Activated naive CD8-positive, alpha-beta T cell treated with anti-CD3 and anti-CD28 coated beads for 36 hours (primary cell): ENCODE data around the gene LHX4. TPM values are rescaled to one million over a fixed set of nuclear protein-coding genes. Genes with fewer than 3 reads are reported as not detected.
A peak's percentile ranks its signal among the peaks of the same experiment; 100 is the strongest.

Experiments used
- DNase-seq: peaks from one replicate; pipeline ENCODE4 v3.0.0; 2021
- H3K27ac Mint-ChIP-seq: one replicate; pipeline ENCODE4 v1.8.0; 2022; ENCODE audit warnings: mild to moderate bottlenecking, moderate library complexity, mixed read lengths
- H3K27me3 Mint-ChIP-seq: one replicate; pipeline ENCODE4 v1.8.0; 2022; ENCODE audit warnings: mild to moderate bottlenecking, mixed read lengths
- H3K36me3 Mint-ChIP-seq: one replicate; pipeline ENCODE4 v1.8.0; 2021; ENCODE audit warnings: mild to moderate bottlenecking, mixed read lengths
- H3K4me1 Mint-ChIP-seq: one replicate; pipeline ENCODE4 v1.8.0; 2021; ENCODE audit warnings: mixed read lengths
- H3K4me3 Mint-ChIP-seq: one replicate; pipeline ENCODE4 v1.8.0; 2022; ENCODE audit warnings: mild to moderate bottlenecking, moderate library complexity, mixed read lengths
- H3K9me3 Mint-ChIP-seq: one replicate; pipeline ENCODE4 v1.8.0; 2022; ENCODE audit warnings: mixed read lengths
- total RNA-seq, 2 experiments: library from RNA; stranded (reverse); gene quantifications; one replicate each; pipeline ENCODE4 v1.2.3, GENCODE V29; 2021

Gene LHX4
- not detected for total RNA-seq

- no peaks in the 10 kb centered on the region for H3K36me3 Mint-ChIP-seq
- peak within 1 kb of the TSS; percentile 69 for H3K4me3 Mint-ChIP-seq
- H3K27me3 Mint-ChIP-seq = peaks cover 89% of the 10 kb centered on the region
- peak; percentile 43 for DNase-seq
- H3K4me1 Mint-ChIP-seq = peaks cover 22% of the 10 kb centered on the region
- H3K27ac Mint-ChIP-seq = no peak within 1 kb of the TSS
- H3K9me3 Mint-ChIP-seq = no peaks in the 10 kb centered on the region
Observed at GRCh38 chr1:180229483-180230415, at the start of gene LHX4. Gene LHX4 (plus strand): TSS chr1:180230264. CDS start chr1:180230530, 266 bp downstream.

GRCh38 chr1:180181048-180181447 is 49.0 kb upstream of the LHX4 start:
- Mint-ChIP-seq H3K4me3 (no peak overlapping the region), H3K27ac (no peak overlapping the region)
- no peak for DNase-seq

GRCh38 chr1:180181996-180182642 is 47.9 kb upstream of the LHX4 start:
- Mint-ChIP-seq H3K4me3 (no peak overlapping the region), H3K27ac (no peak overlapping the region), H3K27me3 (no peaks in the 10 kb centered on the region), H3K9me3 (no peaks in the 10 kb centered on the region), H3K36me3 (no peaks in the 10 kb centered on the region), H3K4me1 (no peaks in the 10 kb centered on the region)
- no peak for DNase-seq

More at GRCh38 chr1:180181048-180181447, 49.0 kb upstream of the LHX4 start:
- no peaks in the 10 kb centered on the region for H3K27me3 Mint-ChIP-seq
- no peaks in the 10 kb centered on the region for H3K4me1 Mint-ChIP-seq
- no peaks in the 10 kb centered on the region for H3K36me3 Mint-ChIP-seq
- no peaks in the 10 kb centered on the region for H3K9me3 Mint-ChIP-seq

- Mint-ChIP-seq H3K9me3 (no peaks in the 10 kb centered on the region), H3K4me1 (no peaks in the 10 kb centered on the region), H3K36me3 (peaks cover 1% of the 10 kb centered on the region), H3K27ac (no peak overlapping the region), H3K4me3 (no peak overlapping the region), H3K27me3 (no peaks in the 10 kb centered on the region)
- no peak for DNase-seq
Observed at GRCh38 chr1:180182643-180183311, 47.3 kb upstream of the LHX4 start.

GRCh38 chr1:180183426-180183825 is 46.6 kb upstream of the LHX4 start:
- Mint-ChIP-seq H3K4me3 (no peak overlapping the region), H3K9me3 (no peaks in the 10 kb centered on the region), H3K27ac (no peak overlapping the region), H3K4me1 (no peaks in the 10 kb centered on the region), H3K27me3 (no peaks in the 10 kb centered on the region), H3K36me3 (peaks cover 1% of the 10 kb centered on the region)
- no peak for DNase-seq

- Mint-ChIP-seq H3K4me1 (no peaks in the 10 kb centered on the region), H3K4me3 (no peak overlapping the region), H3K27ac (no peak overlapping the region), H3K36me3 (peaks cover 3% of the 10 kb centered on the region), H3K9me3 (no peaks in the 10 kb centered on the region), H3K27me3 (no peaks in the 10 kb centered on the region)
- no peak for DNase-seq
Observed at GRCh38 chr1:180184041-180184440, 46.0 kb upstream of the LHX4 start.

- H3K27me3 Mint-ChIP-seq = no peaks in the 10 kb centered on the region
- H3K4me1 Mint-ChIP-seq = no peaks in the 10 kb centered on the region
- peaks cover 3% of the 10 kb centered on the region for H3K36me3 Mint-ChIP-seq
- no peaks in the 10 kb centered on the region for H3K9me3 Mint-ChIP-seq
- no peak overlapping the region for H3K27ac Mint-ChIP-seq
- DNase-seq = no peak
- no peak overlapping the region for H3K4me3 Mint-ChIP-seq
Observed at GRCh38 chr1:180185281-180185680, 44.8 kb upstream of the LHX4 start.

GRCh38 chr1:180185971-180186645 is 44.0 kb upstream of the LHX4 start:
- Mint-ChIP-seq H3K36me3 (peaks cover 3% of the 10 kb centered on the region), H3K27ac (no peak overlapping the region), H3K9me3 (no peaks in the 10 kb centered on the region), H3K27me3 (no peaks in the 10 kb centered on the region), H3K4me1 (no peaks in the 10 kb centered on the region), H3K4me3 (no peak overlapping the region)
- DNase-seq = no peak

GRCh38 chr1:180186831-180187230 is 43.2 kb upstream of the LHX4 start:
- no peaks in the 10 kb centered on the region for H3K9me3 Mint-ChIP-seq
- no peaks in the 10 kb centered on the region for H3K4me1 Mint-ChIP-seq
- no peak overlapping the region for H3K4me3 Mint-ChIP-seq
- H3K27me3 Mint-ChIP-seq = no peaks in the 10 kb centered on the region
- no peak for DNase-seq
- peaks cover 3% of the 10 kb centered on the region for H3K36me3 Mint-ChIP-seq
- no peak overlapping the region for H3K27ac Mint-ChIP-seq

GRCh38 chr1:180187626-180188025 is 42.4 kb upstream of the LHX4 start:
- no peak for DNase-seq
- no peaks in the 10 kb centered on the region for H3K9me3 Mint-ChIP-seq
- no peak overlapping the region for H3K27ac Mint-ChIP-seq
- H3K36me3 Mint-ChIP-seq = peaks cover 5% of the 10 kb centered on the region
- H3K4me3 Mint-ChIP-seq = no peak overlapping the region
- no peaks in the 10 kb centered on the region for H3K4me1 Mint-ChIP-seq
- no peaks in the 10 kb centered on the region for H3K27me3 Mint-ChIP-seq

GRCh38 chr1:180188091-180188506 is 42.0 kb upstream of the LHX4 start:
- Mint-ChIP-seq H3K4me1 (no peaks in the 10 kb centered on the region), H3K27me3 (no peaks in the 10 kb centered on the region), H3K27ac (no peak overlapping the region), H3K9me3 (no peaks in the 10 kb centered on the region), H3K36me3 (peaks cover 5% of the 10 kb centered on the region), H3K4me3 (no peak overlapping the region)
- no peak for DNase-seq

GRCh38 chr1:180188684-180189175 is 41.3 kb upstream of the LHX4 start:
- no peaks in the 10 kb centered on the region for H3K4me1 Mint-ChIP-seq
- no peaks in the 10 kb centered on the region for H3K9me3 Mint-ChIP-seq
- no peak overlapping the region for H3K4me3 Mint-ChIP-seq
- H3K27me3 Mint-ChIP-seq = no peaks in the 10 kb centered on the region
- no peak overlapping the region for H3K27ac Mint-ChIP-seq
- peaks cover 5% of the 10 kb centered on the region for H3K36me3 Mint-ChIP-seq
- DNase-seq = no peak

- DNase-seq = no peak
- peaks cover 5% of the 10 kb centered on the region for H3K36me3 Mint-ChIP-seq
- H3K4me1 Mint-ChIP-seq = no peaks in the 10 kb centered on the region
- H3K27me3 Mint-ChIP-seq = no peaks in the 10 kb centered on the region
- no peaks in the 10 kb centered on the region for H3K9me3 Mint-ChIP-seq
- H3K27ac Mint-ChIP-seq = no peak overlapping the region
- H3K4me3 Mint-ChIP-seq = no peak overlapping the region
Observed at GRCh38 chr1:180190091-180190490, 40.0 kb upstream of the LHX4 start.

- peaks cover 5% of the 10 kb centered on the region for H3K36me3 Mint-ChIP-seq
- H3K27ac Mint-ChIP-seq = no peak overlapping the region
Observed at GRCh38 chr1:180192172-180192571, 37.9 kb upstream of the LHX4 start.

More at GRCh38 chr1:180192172-180192571, 37.9 kb upstream of the LHX4 start:
- Mint-ChIP-seq H3K27me3 (no peaks in the 10 kb centered on the region), H3K4me1 (no peaks in the 10 kb centered on the region), H3K4me3 (no peak overlapping the region), H3K9me3 (no peaks in the 10 kb centered on the region)
- DNase-seq = no peak
